Uterus (tissue), 4 donors: Measurements from ENCODE around the gene NDUFB6. TPM values are rescaled to one million over a fixed set of nuclear protein-coding genes. Genes with fewer than 3 reads are reported as not detected.

Experiments
- DNase-seq, 2 donors: peaks; one replicate each; pipeline ENCODE4 v3.0.0-alpha.2; 2019 to 2020
- H3K27ac ChIP-seq, 2 donors: fragments of 200-600 bp; sonication (generic); 1 replicate in 1 of 2; 2 replicates in 1 of 2; pipeline ENCODE4 v1.5.1; 2016 to 2018
- H3K27me3 ChIP-seq, 2 donors: fragments of 200-600 bp; sonication (generic); one replicate each; pipeline ENCODE4 v1.5.1; 2018 to 2019; ENCODE audit warnings: control low read depth in 1 of 2
- H3K36me3 ChIP-seq, 2 donors: fragments of 200-600 bp; sonication (generic); one replicate each; pipeline ENCODE4 v1.5.1; 2019; ENCODE audit warnings: control low read depth in 1 of 2
- H3K4me1 ChIP-seq, 2 donors: fragments of 200-600 bp; sonication (generic); one replicate each; pipeline ENCODE4 v1.5.1; 2018 to 2019; ENCODE audit warnings: control low read depth in 1 of 2
- H3K4me3 ChIP-seq, 2 donors: fragments of 200-600 bp; sonication (generic); 1 replicate in 1 of 2; 2 replicates in 1 of 2; pipeline ENCODE4 v1.5.1; 2018 to 2019; ENCODE audit warnings: mild to moderate bottlenecking in 1 of 2
- H3K9me3 ChIP-seq, 2 donors: fragments of 200-600 bp; sonication (generic); one replicate each; pipeline ENCODE4 v1.5.1; 2019; ENCODE audit warnings: control low read depth in 1 of 2
- CTCF ChIP-seq, 4 experiments: fragments of 200-600 bp in 2 of 4; fragments of 450-650 bp in 2 of 4; sonication (generic) in 2 of 4; IDR thresholded peaks; one replicate each; pipeline ENCODE4 v1.5.1; 2016 to 2019; ENCODE audit warnings: antibody characterized with exemption in 4 of 4, mild to moderate bottlenecking in 2 of 4, moderate library complexity in 1 of 4
- POLR2A ChIP-seq, 2 donors: fragments of 450-650 bp; IDR thresholded peaks; one replicate each; pipeline ENCODE4 v1.6.1; 2016; ENCODE audit warnings: antibody characterized with exemption in 2 of 2, mild to moderate bottlenecking in 1 of 2, moderate library complexity in 1 of 2
- intact Hi-C: fragments of 100-400 bp; cut with DNase I; formaldehyde crosslinking; loops from one replicate; pipeline ENCODE4 v1.15.1; 2023; ENCODE audit warnings: low total_unique reads
- total RNA-seq, 4 donors: library from RNA; depleted of rRNA in 3 of 4; stranded (reverse); fragments of >200 nt in 3 of 4; gene quantifications; one replicate each; pipeline versions ENCODE4 v1.1.0 to v1.2.4, GENCODE V29; 2014 to 2023
- donor health status: DM: yes; HTN: yes; CAD: no.

Gene NDUFB6
- total RNA-seq, 4 donors from 2014 or later: 33.8 to 181 (median 54.5) TPM

GRCh38 chr9:32578976-32579375 is 6.0 kb upstream of the NDUFB6 start:
- intact Hi-C loops: no loop called here
- Histone ChIP-seq H3K36me3 (no peaks in the 10 kb centered on the region), H3K4me3 (no peak overlapping the region), H3K4me1 (no peaks in the 10 kb centered on the region), H3K27ac (no peak overlapping the region), H3K9me3 (no peaks in the 10 kb centered on the region), H3K27me3 (no peaks in the 10 kb centered on the region)
- TF ChIP-seq CTCF (IDR thresholded peaks at IDR 0.05) (no peak), POLR2A (IDR thresholded peaks at IDR 0.05) (no peak)
- DNase-seq: no peak

- no peaks in the 10 kb centered on the region for H3K27me3 ChIP-seq
- no peaks in the 10 kb centered on the region for H3K9me3 ChIP-seq
- no peak overlapping the region for H3K4me3 ChIP-seq
- no peaks in the 10 kb centered on the region for H3K36me3 ChIP-seq
- no peaks in the 10 kb centered on the region for H3K4me1 ChIP-seq
- TF ChIP-seq CTCF (IDR thresholded peaks at IDR 0.05): no peak
- no peak for TF ChIP-seq POLR2A (IDR thresholded peaks at IDR 0.05)
- no peak for DNase-seq
- intact Hi-C loops: no loop called here
- H3K27ac ChIP-seq: no peak overlapping the region
These were observed 4.4 kb upstream of the NDUFB6 start for GRCh38 chr9:32577316-32577715.

GRCh38 chr9:32574858-32575257 is 1.9 kb upstream of the NDUFB6 start:
- Histone ChIP-seq H3K36me3 (no peaks in the 10 kb centered on the region), H3K9me3 (no peaks in the 10 kb centered on the region), H3K4me3 (no peak overlapping the region), H3K27me3 (no peaks in the 10 kb centered on the region), H3K27ac (no peak overlapping the region), H3K4me1 (peaks cover 0 to 7% of the 10 kb centered on the region in 2 donors)
- TF ChIP-seq CTCF (IDR thresholded peaks at IDR 0.05): no peak
- TF ChIP-seq POLR2A (IDR thresholded peaks at IDR 0.05): no peak
- intact Hi-C loops: no loop called here
- DNase-seq: no peak

- Histone ChIP-seq H3K4me3 (peak overlapping the region in 1 of 2 donors; percentile 71), H3K4me1 (peaks cover 0 to 7% of the 10 kb centered on the region in 2 donors), H3K27ac (peak overlapping the region; percentile 80 to 87), H3K36me3 (no peaks in the 10 kb centered on the region), H3K9me3 (no peaks in the 10 kb centered on the region), H3K27me3 (no peaks in the 10 kb centered on the region)
- no peak for TF ChIP-seq CTCF (IDR thresholded peaks at IDR 0.05)
- no peak for TF ChIP-seq POLR2A (IDR thresholded peaks at IDR 0.05)
- DNase-seq: no peak
- intact Hi-C loops: no loop called here
These were observed 862 bp upstream of the NDUFB6 start for GRCh38 chr9:32573821-32574220.

DNA sequence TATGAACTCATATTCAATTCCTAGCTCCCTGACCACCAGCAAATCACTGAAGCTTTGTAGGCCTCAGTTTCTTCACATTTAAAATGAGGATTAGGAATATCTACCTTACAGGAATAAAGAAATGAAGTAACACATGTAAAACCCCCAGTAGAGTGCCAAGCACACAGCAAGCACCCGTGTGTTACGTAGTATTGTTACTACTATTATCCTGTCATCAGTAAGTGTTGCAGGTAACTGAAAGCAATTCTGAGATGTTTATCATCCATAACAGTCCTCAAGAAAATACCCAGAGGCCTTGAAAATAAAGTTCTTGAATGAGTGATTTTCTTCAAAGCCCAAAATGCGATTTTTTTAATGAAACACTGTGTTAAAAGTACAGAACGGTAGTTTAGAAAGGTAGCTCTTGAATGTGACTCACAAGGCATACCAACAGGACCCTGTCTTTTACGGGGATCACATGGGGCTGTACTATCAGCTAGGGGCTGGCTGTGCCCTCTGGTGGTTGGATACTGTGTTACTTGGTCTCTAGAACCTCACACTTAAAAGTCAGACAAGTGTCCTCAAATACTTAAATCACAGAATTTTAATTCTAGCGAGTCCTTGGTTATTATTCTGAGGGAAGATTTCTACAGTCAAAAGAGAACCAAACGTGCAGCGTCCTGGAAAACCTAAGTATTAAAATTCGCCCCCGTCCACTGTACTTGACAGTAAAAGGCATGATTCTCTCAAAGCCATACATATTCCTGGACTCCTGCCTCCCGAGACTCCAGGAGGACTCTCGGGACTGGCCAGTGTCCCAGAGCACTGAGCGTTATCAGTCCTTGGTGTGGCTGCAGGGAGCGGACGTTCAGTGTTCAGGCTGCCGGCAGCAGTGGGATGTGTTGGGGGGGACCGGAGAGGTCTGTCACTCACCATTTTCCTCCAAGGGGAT is 725 bp downstream of the NDUFB6 start:
- Histone ChIP-seq H3K4me1 (peaks cover 0 to 7% of the 10 kb centered on the region in 2 donors), H3K9me3 (no peaks in the 10 kb centered on the region), H3K4me3 (peak overlapping the region; percentile 71 to 76), H3K27me3 (no peaks in the 10 kb centered on the region), H3K36me3 (no peaks in the 10 kb centered on the region), H3K27ac (peak overlapping the region; percentile 80 to 87)
- TF ChIP-seq POLR2A (IDR thresholded peaks at IDR 0.05): no peak
- peak; percentile 25 to 49 (median 40) for TF ChIP-seq CTCF (IDR thresholded peaks at IDR 0.05)
- intact Hi-C loops: no loop called here
- DNase-seq: peak in 1 of 2 donors; percentile 43
